Karpas-422 (cell line): ENCODE results near the gene NPAS3. TPM values are rescaled to one million over a fixed set of nuclear protein-coding genes. Genes with fewer than 3 reads are reported as not detected.

Source experiments
- DNase-seq: peaks from one replicate; pipeline ENCODE4 v3.0.0-alpha.2; 2015
- H2AFZ ChIP-seq: fragments of 200-600 bp; sonication (generic); 2 replicates; pipeline ENCODE4 v1.6.1; 2014; ENCODE audit warnings: antibody characterized with exemption, low read length, mixed read lengths
- H3K27ac ChIP-seq: fragments of 200-600 bp; sonication (generic); 2 replicates; pipeline ENCODE4 v1.5.1; 2014; ENCODE audit warnings: mild to moderate bottlenecking, low read length, moderate library complexity
- H3K27me3 ChIP-seq: fragments of 200-600 bp; sonication (generic); 2 replicates; pipeline ENCODE4 v1.6.1; 2014; ENCODE audit warnings: low read length, mixed read lengths
- H3K36me3 ChIP-seq: fragments of 200-600 bp; sonication (generic); 2 replicates; pipeline ENCODE4 v1.6.1; 2014; ENCODE audit warnings: low read length, mixed read lengths; ENCODE audit not compliant: insufficient read depth
- H3K4me1 ChIP-seq: fragments of 200-600 bp; sonication (generic); 2 replicates; pipeline ENCODE4 v1.6.1; 2014; ENCODE audit warnings: mild to moderate bottlenecking, low read length, mixed read lengths
- H3K4me2 ChIP-seq: fragments of 200-600 bp; sonication (generic); 2 replicates; pipeline ENCODE4 v1.6.1; 2014; ENCODE audit warnings: low read length, low read depth, mild to moderate bottlenecking; ENCODE audit not compliant: poor library complexity, severe bottlenecking
- H3K4me3 ChIP-seq: fragments of 200-600 bp; sonication (generic); 2 replicates; pipeline ENCODE4 v1.5.1; 2014; ENCODE audit warnings: mild to moderate bottlenecking, antibody characterized with exemption, low read length, mixed read lengths
- H3K79me2 ChIP-seq: fragments of 200-600 bp; sonication (generic); 2 replicates; pipeline ENCODE4 v1.6.1; 2014; ENCODE audit warnings: mild to moderate bottlenecking, low read length, mixed read lengths
- H3K9ac ChIP-seq: fragments of 200-600 bp; sonication (generic); 2 replicates; pipeline ENCODE4 v1.6.0; 2014; ENCODE audit warnings: low read length
- H3K9me2 ChIP-seq: fragments of 200-600 bp; sonication (generic), shearing (Covaris generic); replicated peaks from 2 replicates; pipeline ENCODE4 v1.6.0; 2014; ENCODE audit warnings: mild to moderate bottlenecking, low read length, moderate library complexity; ENCODE audit not compliant: insufficient read depth
- H3K9me3 ChIP-seq: fragments of 300-700, 200-600 bp; sonication (generic); 2 replicates; pipeline ENCODE4 v1.6.1; 2014; ENCODE audit warnings: low read length, mixed read lengths
- H4K20me1 ChIP-seq: fragments of 200-600 bp; sonication (generic); 2 replicates; pipeline ENCODE4 v1.6.1; 2014; ENCODE audit warnings: mild to moderate bottlenecking, antibody characterized with exemption, low read length, low read depth; ENCODE audit not compliant: insufficient read depth
- total RNA-seq: library from RNA; depleted of rRNA; stranded (reverse); fragments of >200 nt; shearing (Covaris generic); gene quantifications from 2 replicates; pipeline ENCODE4 v1.2.3, GENCODE V29; 2014; ENCODE audit warnings: low replicate concordance

Gene NPAS3
- total RNA-seq, 1 experiment from 2014 or later, result 1.6 TPM

DNA sequence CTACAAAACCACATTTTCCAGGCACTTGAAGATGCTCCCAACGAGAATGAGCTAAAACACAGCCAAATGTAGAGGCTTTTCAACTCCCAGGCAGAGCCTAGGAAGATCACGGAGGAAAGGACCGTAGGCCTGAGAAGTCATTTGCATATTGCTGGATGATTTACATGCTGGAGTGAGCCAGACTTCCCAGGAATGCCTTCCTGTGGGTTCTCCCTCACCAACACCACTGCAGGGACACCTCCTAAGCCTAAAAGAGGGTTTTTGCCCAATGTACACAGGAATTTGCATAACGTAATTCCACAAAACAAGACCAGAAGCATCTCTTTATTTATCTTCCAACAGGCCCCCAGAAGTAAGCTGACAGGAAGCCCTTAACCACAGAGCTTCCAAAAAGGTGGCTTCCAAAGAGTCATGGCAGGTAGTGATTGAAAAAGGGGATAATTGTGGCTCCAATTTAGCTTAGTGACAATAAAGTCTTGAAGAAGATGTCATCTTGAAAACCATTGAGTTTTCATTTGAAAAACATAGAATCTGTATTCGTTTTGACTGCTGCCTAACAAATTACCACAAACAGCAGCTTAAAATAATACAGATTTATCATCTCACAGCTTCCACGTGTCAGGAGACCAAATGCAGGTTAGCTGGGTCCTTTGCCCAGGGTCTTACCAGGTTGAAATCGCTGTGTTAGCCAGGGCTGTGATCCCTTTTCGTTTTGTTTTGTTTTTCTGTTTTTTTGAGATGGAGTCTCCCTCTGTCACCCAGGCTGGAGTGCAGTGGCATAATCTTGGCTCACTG is 896.0 kb downstream of the NPAS3 start:
- Histone ChIP-seq H3K27me3 (no peaks in the 10 kb centered on the region), H3K36me3 (no peaks in the 10 kb centered on the region), H3K9me2 (no peaks in the 10 kb centered on the region), H2AFZ (no peak overlapping the region), H3K9me3 (no peaks in the 10 kb centered on the region), H3K4me1 (no peaks in the 10 kb centered on the region), H3K79me2 (no peaks in the 10 kb centered on the region), H3K27ac (no peak overlapping the region), H3K4me3 (no peak overlapping the region), H4K20me1 (no peaks in the 10 kb centered on the region), H3K4me2 (no peak overlapping the region), H3K9ac (no peak overlapping the region)
- no peak for DNase-seq

DNA sequence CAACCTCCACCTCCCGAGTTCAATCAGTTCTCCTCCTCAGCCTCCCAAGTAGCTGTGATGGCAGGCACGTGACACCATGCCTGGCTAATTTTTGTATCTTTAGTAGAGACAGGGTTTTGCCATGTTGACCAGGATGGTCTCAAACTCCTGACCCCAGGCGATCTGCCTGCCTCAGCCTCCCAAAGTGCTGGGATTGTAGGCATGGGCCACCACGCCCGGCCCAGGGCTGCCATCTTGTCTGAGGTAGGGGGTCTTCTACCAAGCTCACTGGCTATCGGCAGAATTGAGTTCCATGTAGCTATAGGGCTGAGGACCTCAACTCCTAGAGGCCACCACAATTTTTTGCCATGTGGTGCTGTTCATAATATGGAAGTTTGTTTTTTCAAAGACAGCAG is 896.6 kb downstream of the NPAS3 start:
- no peak overlapping the region for H3K4me3 ChIP-seq
- no peaks in the 10 kb centered on the region for H3K9me2 ChIP-seq
- no peaks in the 10 kb centered on the region for H3K79me2 ChIP-seq
- H3K4me1 ChIP-seq, result peaks cover 4% of the 10 kb centered on the region; the same call in 1 of the 2 replicates
- H3K9me3 ChIP-seq, result no peaks in the 10 kb centered on the region
- H3K27me3 ChIP-seq, result no peaks in the 10 kb centered on the region
- no peak overlapping the region for H3K27ac ChIP-seq
- no peak overlapping the region for H3K9ac ChIP-seq
- H3K4me2 ChIP-seq, result no peak overlapping the region
- no peaks in the 10 kb centered on the region for H4K20me1 ChIP-seq
- no peaks in the 10 kb centered on the region for H3K36me3 ChIP-seq
- no peak overlapping the region for H2AFZ ChIP-seq
- DNase-seq, result no peak

DNA sequence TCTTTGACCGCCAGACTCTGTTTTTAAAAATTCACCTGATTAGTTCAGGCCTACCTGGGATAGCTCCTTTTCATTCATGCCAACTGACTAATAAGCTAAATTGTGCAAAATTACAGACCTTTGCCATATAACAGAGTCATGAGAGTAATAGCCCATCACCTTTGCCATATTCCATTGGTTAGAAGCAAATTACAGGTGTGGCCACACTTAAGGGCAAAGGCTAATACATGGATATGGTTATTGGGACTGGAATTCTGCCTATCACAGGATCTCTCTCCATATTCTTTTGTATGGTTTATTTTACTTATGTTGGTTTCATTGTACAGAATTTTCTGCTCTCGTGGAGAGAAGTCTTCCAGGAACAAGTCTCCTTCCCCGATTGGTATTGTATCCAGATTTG is 897.0 kb downstream of the NPAS3 start:
- no peak overlapping the region for H3K4me2 ChIP-seq
- H4K20me1 ChIP-seq, result no peaks in the 10 kb centered on the region
- no peak for DNase-seq
- no peak overlapping the region for H2AFZ ChIP-seq
- no peak overlapping the region for H3K9ac ChIP-seq
- H3K4me1 ChIP-seq, result peaks cover 7% of the 10 kb centered on the region
- H3K27me3 ChIP-seq, result no peaks in the 10 kb centered on the region
- no peaks in the 10 kb centered on the region for H3K36me3 ChIP-seq
- no peaks in the 10 kb centered on the region for H3K9me3 ChIP-seq
- no peak overlapping the region for H3K4me3 ChIP-seq
- H3K27ac ChIP-seq, result no peak overlapping the region
- no peaks in the 10 kb centered on the region for H3K9me2 ChIP-seq
- no peaks in the 10 kb centered on the region for H3K79me2 ChIP-seq

DNA sequence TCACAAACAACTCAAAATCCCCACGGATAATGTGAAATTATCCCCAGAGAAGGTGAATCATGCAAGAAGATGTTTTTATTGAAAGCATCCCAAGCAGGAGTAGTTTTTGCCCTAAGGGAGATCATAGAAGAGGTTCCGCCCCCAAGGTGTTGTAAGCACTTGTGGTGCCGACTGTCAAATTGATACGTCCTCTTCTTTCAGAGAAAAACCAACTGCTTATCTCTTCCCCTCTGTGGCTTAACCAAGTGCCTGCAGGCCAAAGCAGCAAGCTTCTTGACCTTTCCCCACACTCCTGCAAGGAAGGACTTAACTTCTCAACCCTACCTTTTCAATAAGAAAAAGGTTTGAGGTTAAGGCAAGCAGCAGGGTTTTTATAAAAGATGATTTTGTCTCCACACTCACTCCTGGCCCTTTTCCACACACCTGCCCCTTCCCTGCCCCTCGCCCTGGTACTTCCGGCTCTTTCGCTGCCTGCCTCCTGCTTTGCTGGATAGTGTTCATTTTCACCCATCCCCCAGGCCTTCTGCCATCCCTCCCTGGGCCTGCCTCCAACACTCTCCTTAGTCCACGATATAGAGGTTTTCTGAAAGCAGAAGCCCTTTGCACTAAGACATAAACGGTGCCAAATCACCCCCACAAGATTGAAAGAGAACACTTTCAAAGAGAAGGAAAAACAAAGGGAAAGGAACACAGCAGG is 897.7 kb downstream of the NPAS3 start:
- DNase-seq, result no peak
- Histone ChIP-seq H2AFZ (no peak overlapping the region), H3K4me1 (peaks cover 14% of the 10 kb centered on the region), H3K36me3 (no peaks in the 10 kb centered on the region), H3K79me2 (no peaks in the 10 kb centered on the region), H3K9me2 (no peaks in the 10 kb centered on the region), H4K20me1 (no peaks in the 10 kb centered on the region), H3K9me3 (no peaks in the 10 kb centered on the region), H3K9ac (no peak overlapping the region), H3K4me3 (no peak overlapping the region), H3K27ac (no peak overlapping the region), H3K27me3 (no peaks in the 10 kb centered on the region), H3K4me2 (no peak overlapping the region)

DNA sequence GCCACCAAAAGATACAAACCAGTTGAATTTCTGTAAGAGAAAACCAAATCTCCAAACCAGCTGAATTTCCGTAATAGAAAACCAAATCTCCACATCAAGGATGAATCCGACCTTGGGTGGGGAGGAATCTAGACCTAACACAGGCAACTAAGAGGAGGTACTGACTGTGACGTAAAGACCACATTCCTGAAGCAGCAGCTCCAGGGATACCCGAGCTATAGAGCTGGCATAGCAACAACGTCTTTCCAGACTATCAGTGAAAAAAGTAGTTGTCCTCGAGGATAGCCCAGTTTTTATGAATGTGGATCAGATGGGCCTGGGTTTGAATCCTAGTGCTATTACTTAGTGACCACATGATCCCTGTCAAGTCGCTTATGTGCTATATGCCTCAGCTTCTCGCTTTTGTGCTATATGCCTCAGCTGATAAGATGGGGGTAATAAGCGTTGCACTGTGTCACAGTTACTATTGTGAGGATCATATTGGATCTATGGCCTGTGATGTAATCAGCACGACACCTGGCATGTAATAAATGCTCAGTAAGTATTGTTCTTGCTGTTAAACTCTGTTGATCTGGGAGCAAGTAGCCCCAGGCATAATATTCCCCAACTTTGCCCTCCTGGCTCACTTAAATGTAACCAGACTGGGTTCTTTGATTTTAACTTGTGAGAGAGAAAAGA is 898.4 kb downstream of the NPAS3 start:
- DNase-seq, result no peak
- no peak overlapping the region for H3K27ac ChIP-seq
- no peaks in the 10 kb centered on the region for H3K9me3 ChIP-seq
- H3K9ac ChIP-seq, result no peak overlapping the region
- no peaks in the 10 kb centered on the region for H3K79me2 ChIP-seq
- no peaks in the 10 kb centered on the region for H3K9me2 ChIP-seq
- H3K36me3 ChIP-seq, result no peaks in the 10 kb centered on the region
- H3K4me3 ChIP-seq, result no peak overlapping the region
- no peak overlapping the region for H2AFZ ChIP-seq
- no peaks in the 10 kb centered on the region for H4K20me1 ChIP-seq
- no peaks in the 10 kb centered on the region for H3K27me3 ChIP-seq
- no peak overlapping the region for H3K4me2 ChIP-seq
- H3K4me1 ChIP-seq, result peaks cover 19% of the 10 kb centered on the region

DNA sequence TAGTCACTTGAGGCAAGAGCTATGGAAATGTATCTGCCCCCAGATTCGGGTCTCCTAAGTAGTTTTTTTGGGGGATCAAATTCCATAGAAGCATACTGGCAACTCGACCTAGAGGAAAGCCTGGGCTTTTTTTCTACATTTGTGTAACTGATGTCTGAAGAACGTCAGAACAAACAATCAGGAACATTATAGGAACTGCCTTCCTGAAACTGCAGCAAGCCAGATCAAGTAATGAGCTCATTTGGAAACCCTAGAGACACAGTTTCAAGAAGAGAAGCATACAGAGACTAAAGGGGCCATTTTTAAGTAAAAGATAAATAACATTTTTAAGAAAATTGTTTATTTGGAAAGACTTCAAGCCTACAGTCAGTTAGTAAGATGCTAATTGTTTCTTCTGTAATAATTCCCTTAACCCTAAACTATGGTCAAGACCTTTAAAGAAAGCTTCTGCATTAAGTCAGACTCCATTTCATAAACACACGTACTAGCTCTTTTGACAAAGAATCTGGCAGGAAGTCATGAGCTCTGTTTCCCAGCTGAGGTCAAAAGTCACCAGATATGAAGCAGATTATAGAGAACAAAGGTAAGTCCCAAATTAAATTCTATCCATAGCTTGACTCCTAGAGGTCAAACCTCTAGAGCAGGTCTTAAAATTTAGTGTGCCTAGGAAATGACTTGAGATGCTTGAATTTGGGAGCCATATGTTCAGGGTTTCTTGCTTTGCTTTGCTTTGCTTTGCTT is 899.4 kb downstream of the NPAS3 start:
- H3K27ac ChIP-seq, result no peak overlapping the region
- H3K9ac ChIP-seq, result no peak overlapping the region
- no peaks in the 10 kb centered on the region for H3K9me2 ChIP-seq
- H3K9me3 ChIP-seq, result no peaks in the 10 kb centered on the region
- H4K20me1 ChIP-seq, result no peaks in the 10 kb centered on the region
- peaks cover 19% of the 10 kb centered on the region for H3K4me1 ChIP-seq
- H3K4me2 ChIP-seq, result no peak overlapping the region
- no peak for DNase-seq
- H3K36me3 ChIP-seq, result no peaks in the 10 kb centered on the region
- no peaks in the 10 kb centered on the region for H3K27me3 ChIP-seq
- H3K4me3 ChIP-seq, result no peak overlapping the region
- no peaks in the 10 kb centered on the region for H3K79me2 ChIP-seq
- H2AFZ ChIP-seq, result no peak overlapping the region

DNA sequence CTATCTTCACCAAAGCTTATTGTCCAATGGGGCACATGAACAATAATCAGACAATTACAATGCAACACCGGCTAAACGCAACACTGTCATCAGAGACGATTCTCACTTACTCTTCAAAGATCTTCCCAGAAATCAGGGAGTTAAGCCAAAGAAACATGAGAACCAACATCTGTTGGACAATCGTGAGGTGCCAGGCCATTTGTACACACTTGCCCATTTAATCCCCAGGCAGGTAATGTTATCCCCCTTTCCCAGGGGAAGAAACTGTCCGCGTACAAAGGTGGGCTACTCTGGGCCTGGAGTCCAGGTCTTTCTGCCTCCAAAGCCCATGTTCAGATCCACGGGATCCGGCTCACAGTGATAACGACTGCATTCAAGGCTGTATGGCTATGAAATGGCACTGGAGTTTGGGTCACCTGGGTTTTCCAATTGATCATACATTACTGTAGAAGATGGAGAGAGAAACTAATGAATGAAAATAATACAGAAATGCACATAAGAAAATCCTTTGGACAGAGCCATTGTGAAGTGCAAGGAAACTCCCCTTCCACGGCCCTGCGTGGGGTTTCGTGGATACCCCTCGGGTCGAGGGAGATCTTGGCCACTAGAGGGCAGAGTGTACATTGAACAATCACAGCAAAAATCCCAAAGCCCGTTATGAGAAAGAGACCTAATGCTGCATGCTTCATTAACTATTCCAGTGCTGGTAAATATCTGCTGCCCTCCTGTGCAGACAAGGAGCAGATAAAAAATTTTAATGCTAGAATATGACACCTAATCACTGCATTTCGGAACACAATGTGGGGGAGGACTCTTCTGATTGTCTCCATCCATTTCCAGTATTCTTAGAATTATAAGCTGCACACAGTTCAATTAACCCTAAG is 900.8 kb downstream of the NPAS3 start:
- Histone ChIP-seq H3K9me3 (no peaks in the 10 kb centered on the region), H4K20me1 (no peaks in the 10 kb centered on the region), H3K4me2 (no peak overlapping the region), H3K27me3 (no peaks in the 10 kb centered on the region), H3K79me2 (no peaks in the 10 kb centered on the region), H3K9ac (no peak overlapping the region), H3K4me3 (no peak overlapping the region), H2AFZ (no peak overlapping the region), H3K4me1 (peaks cover 19% of the 10 kb centered on the region), H3K9me2 (no peaks in the 10 kb centered on the region), H3K36me3 (no peaks in the 10 kb centered on the region), H3K27ac (no peak overlapping the region)
- peak; percentile 83 for DNase-seq
